Measurements from ENCODE around the gene LRFN2. TPM values are rescaled to one million over a fixed set of nuclear protein-coding genes. Genes with fewer than 3 reads are reported as not detected.

LRFN2 gene
- total RNA-seq, 2 experiments from 2014 or later = not detected

GRCh38 chr6:40623178-40623577 is 36.0 kb upstream of the LRFN2 start:
- DNase-seq (no peak), ATAC-seq (ENCODE audit: poor library complexity) (no peak)
- CTCF ChIA-PET = no interaction called here
- Histone ChIP-seq H3K36me3 (ENCODE audit: insufficient read depth, low read length) (no peaks in the 10 kb centered on the region), H3K4me3 (ENCODE audit: low read length) (no peak overlapping the region), H3K27me3 (ENCODE audit: control insufficient read depth in 1 of 2, insufficient read depth in 2 of 2, low read length in 2 of 2) (peaks cover 2 to 9% of the 10 kb centered on the region in 2 experiments), H3K4me1 (ENCODE audit: insufficient read depth, low read length) (no peaks in the 10 kb centered on the region), H3K9me3 (ENCODE audit: control insufficient read depth in 1 of 2, insufficient read depth in 1 of 2, low read length in 2 of 2) (no peaks in the 10 kb centered on the region), H3K27ac (ENCODE audit: low read depth in 1 of 2, low read length in 2 of 2) (no peak overlapping the region)
- peaks cover 10% of the 10 kb centered on the region for H3K27me3 Mint-ChIP-seq
- no peaks in the 10 kb centered on the region for H3K4me1 Mint-ChIP-seq (ENCODE audit: low read depth)
- TF ChIP-seq, protein P1, sequence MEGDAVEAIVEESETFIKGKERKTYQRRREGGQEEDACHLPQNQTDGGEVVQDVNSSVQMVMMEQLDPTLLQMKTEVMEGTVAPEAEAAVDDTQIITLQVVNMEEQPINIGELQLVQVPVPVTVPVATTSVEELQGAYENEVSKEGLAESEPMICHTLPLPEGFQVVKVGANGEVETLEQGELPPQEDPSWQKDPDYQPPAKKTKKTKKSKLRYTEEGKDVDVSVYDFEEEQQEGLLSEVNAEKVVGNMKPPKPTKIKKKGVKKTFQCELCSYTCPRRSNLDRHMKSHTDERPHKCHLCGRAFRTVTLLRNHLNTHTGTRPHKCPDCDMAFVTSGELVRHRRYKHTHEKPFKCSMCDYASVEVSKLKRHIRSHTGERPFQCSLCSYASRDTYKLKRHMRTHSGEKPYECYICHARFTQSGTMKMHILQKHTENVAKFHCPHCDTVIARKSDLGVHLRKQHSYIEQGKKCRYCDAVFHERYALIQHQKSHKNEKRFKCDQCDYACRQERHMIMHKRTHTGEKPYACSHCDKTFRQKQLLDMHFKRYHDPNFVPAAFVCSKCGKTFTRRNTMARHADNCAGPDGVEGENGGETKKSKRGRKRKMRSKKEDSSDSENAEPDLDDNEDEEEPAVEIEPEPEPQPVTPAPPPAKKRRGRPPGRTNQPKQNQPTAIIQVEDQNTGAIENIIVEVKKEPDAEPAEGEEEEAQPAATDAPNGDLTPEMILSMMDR (IDR thresholded peaks at IDR 0.05) = no peak
- no peak overlapping the region for H3K27ac Mint-ChIP-seq
- no peak overlapping the region for H3K4me3 Mint-ChIP-seq
- POLR2A ChIA-PET = no interaction called here
- intact Hi-C loops (cut with DNase I, micrococcal nuclease) = no loop called here
- H3K9me3 Mint-ChIP-seq = no peaks in the 10 kb centered on the region
- H3K36me3 Mint-ChIP-seq (ENCODE audit: low read depth) = no peaks in the 10 kb centered on the region

GRCh38 chr6:40620574-40621240 is 33.5 kb upstream of the LRFN2 start:
- Mint-ChIP-seq H3K9me3 (no peaks in the 10 kb centered on the region), H3K27ac (no peak overlapping the region), H3K4me1 (ENCODE audit: low read depth) (no peaks in the 10 kb centered on the region), H3K36me3 (ENCODE audit: low read depth) (no peaks in the 10 kb centered on the region), H3K27me3 (peaks cover 17% of the 10 kb centered on the region), H3K4me3 (no peak overlapping the region)
- ATAC-seq (ENCODE audit: poor library complexity) (no peak), DNase-seq (no peak)
- H3K36me3 ChIP-seq (ENCODE audit: insufficient read depth, low read length) = no peaks in the 10 kb centered on the region
- H3K4me1 ChIP-seq (ENCODE audit: insufficient read depth, low read length) = no peaks in the 10 kb centered on the region
- POLR2A ChIA-PET = no interaction called here
- CTCF ChIA-PET = no interaction called here
- H3K27ac ChIP-seq (ENCODE audit: low read depth in 1 of 2, low read length in 2 of 2) = no peak overlapping the region
- TF ChIP-seq, protein P1 (IDR thresholded peaks at IDR 0.05) = no peak
- no peak overlapping the region for H3K4me3 ChIP-seq (ENCODE audit: low read length)
- intact Hi-C loops (cut with DNase I, micrococcal nuclease) = no loop called here
- peaks cover 10 to 16% of the 10 kb centered on the region in 2 experiments for H3K27me3 ChIP-seq (ENCODE audit: control insufficient read depth in 1 of 2, insufficient read depth in 2 of 2, low read length in 2 of 2)
- no peaks in the 10 kb centered on the region for H3K9me3 ChIP-seq (ENCODE audit: control insufficient read depth in 1 of 2, insufficient read depth in 1 of 2, low read length in 2 of 2)

GRCh38 chr6:40614671-40615070 is 27.5 kb upstream of the LRFN2 start:
- POLR2A ChIA-PET = no interaction called here
- Histone ChIP-seq H3K36me3 (ENCODE audit: insufficient read depth, low read length) (no peaks in the 10 kb centered on the region), H3K4me1 (ENCODE audit: insufficient read depth, low read length) (no peaks in the 10 kb centered on the region), H3K27ac (ENCODE audit: low read depth in 1 of 2, low read length in 2 of 2) (no peak overlapping the region), H3K4me3 (ENCODE audit: low read length) (no peak overlapping the region), H3K27me3 (ENCODE audit: control insufficient read depth in 1 of 2, insufficient read depth in 2 of 2, low read length in 2 of 2) (peaks cover 10 to 16% of the 10 kb centered on the region in 2 experiments), H3K9me3 (ENCODE audit: control insufficient read depth in 1 of 2, insufficient read depth in 1 of 2, low read length in 2 of 2) (no peaks in the 10 kb centered on the region)
- H3K27ac Mint-ChIP-seq = no peak overlapping the region
- TF ChIP-seq, protein P1 (IDR thresholded peaks at IDR 0.05) = no peak
- H3K9me3 Mint-ChIP-seq = no peaks in the 10 kb centered on the region
- CTCF ChIA-PET = no interaction called here
- no peak for ATAC-seq (ENCODE audit: poor library complexity)
- intact Hi-C loops (cut with DNase I, micrococcal nuclease) = no loop called here
- no peak overlapping the region for H3K4me3 Mint-ChIP-seq
- DNase-seq = no peak
- H3K4me1 Mint-ChIP-seq (ENCODE audit: low read depth) = no peaks in the 10 kb centered on the region
- H3K27me3 Mint-ChIP-seq = peaks cover 57% of the 10 kb centered on the region
- H3K36me3 Mint-ChIP-seq (ENCODE audit: low read depth) = no peaks in the 10 kb centered on the region
